Right atrium auricular region (tissue), 2 donors: ENCODE data around the gene SLC9C2. TPM values are rescaled to one million over a fixed set of nuclear protein-coding genes. Genes with fewer than 3 reads are reported as not detected.
A peak's percentile ranks its signal among the peaks of the same experiment; 100 is the strongest.

Experiments
- DNase-seq: peaks from one replicate; pipeline ENCODE4 v3.0.0-alpha.2; 2019; ENCODE audit warnings: low spot score
- H3K27ac ChIP-seq, 2 donors: fragments of 200-600 bp; sonication (generic); 1 replicate in 1 of 2; 2 replicates in 1 of 2; pipeline ENCODE4 v1.5.1; 2016 to 2019
- H3K27me3 ChIP-seq, 2 donors: fragments of 200-600 bp; sonication (generic); one replicate each; pipeline versions ENCODE4 v1.5.1 to v1.6.0; 2017 to 2019
- H3K36me3 ChIP-seq: fragments of 200-600 bp; sonication (generic); one replicate; pipeline ENCODE4 v1.5.1; 2016
- H3K4me1 ChIP-seq, 2 donors: fragments of 200-600 bp; sonication (generic); one replicate each; pipeline versions ENCODE4 v1.5.1 to v1.6.0; 2017 to 2019
- H3K4me3 ChIP-seq, 2 donors: fragments of 200-600 bp; sonication (generic); 1 replicate in 1 of 2; 2 replicates in 1 of 2; pipeline ENCODE4 v1.5.1; 2017 to 2019; ENCODE audit warnings: mild to moderate bottlenecking in 1 of 2, moderate library complexity in 1 of 2
- H3K9me3 ChIP-seq, 2 donors: fragments of 200-600 bp; sonication (generic); one replicate each; pipeline ENCODE4 v1.5.1; 2019
- CTCF ChIP-seq, 2 donors: fragments of 200-600 bp; sonication (generic); IDR thresholded peaks; one replicate each; pipeline ENCODE4 v1.5.1; 2019; ENCODE audit warnings: antibody characterized with exemption in 2 of 2
- total RNA-seq, 2 donors: library from RNA; depleted of rRNA; stranded (reverse); fragments of >200 nt; gene quantifications; one replicate each; pipeline ENCODE4 v1.1.0, GENCODE V29; 2016

The SLC9C2 gene
- total RNA-seq, 2 donors from 2014 or later: 0.24 TPM; not detected in 1

GRCh38 chr1:173482683-173483082 lies 120.2 kb downstream of the SLC9C2 start:
- no peak for DNase-seq
- TF ChIP-seq CTCF (IDR thresholded peaks at IDR 0.05): no peak
- H3K4me3 ChIP-seq: no peak overlapping the region
- no peaks in the 10 kb centered on the region for H3K9me3 ChIP-seq
- no peak overlapping the region for H3K27ac ChIP-seq
- peaks cover 0 to 40% of the 10 kb centered on the region in 2 donors for H3K4me1 ChIP-seq
- H3K36me3 ChIP-seq: peaks cover 81% of the 10 kb centered on the region
- no peaks in the 10 kb centered on the region for H3K27me3 ChIP-seq

GRCh38 chr1:173481195-173481772 lies 121.6 kb downstream of the SLC9C2 start:
- Histone ChIP-seq H3K27ac (peak overlapping the region in 1 of 2 donors; percentile 43), H3K4me3 (no peak overlapping the region), H3K9me3 (no peaks in the 10 kb centered on the region), H3K4me1 (peaks cover 0 to 40% of the 10 kb centered on the region in 2 donors), H3K36me3 (peaks cover 67% of the 10 kb centered on the region), H3K27me3 (no peaks in the 10 kb centered on the region)
- no peak for TF ChIP-seq CTCF (IDR thresholded peaks at IDR 0.05)
- no peak for DNase-seq

GRCh38 chr1:173479649-173480048 lies 123.2 kb downstream of the SLC9C2 start:
- H3K4me3 ChIP-seq: peak overlapping the region; percentile 82 to 91
- H3K36me3 ChIP-seq: peaks cover 51% of the 10 kb centered on the region
- peaks cover 0 to 57% of the 10 kb centered on the region in 2 donors for H3K4me1 ChIP-seq
- H3K27me3 ChIP-seq: no peaks in the 10 kb centered on the region
- H3K27ac ChIP-seq: peak overlapping the region; percentile 99 to 100
- H3K9me3 ChIP-seq: no peaks in the 10 kb centered on the region
- DNase-seq: no peak
- no peak for TF ChIP-seq CTCF (IDR thresholded peaks at IDR 0.05)

- DNase-seq: peak; percentile 84
- no peak for TF ChIP-seq CTCF (IDR thresholded peaks at IDR 0.05)
- peaks cover 36% of the 10 kb centered on the region for H3K36me3 ChIP-seq
- H3K27me3 ChIP-seq: no peaks in the 10 kb centered on the region
- H3K4me1 ChIP-seq: peaks cover 0 to 69% of the 10 kb centered on the region in 2 donors
- no peaks in the 10 kb centered on the region for H3K9me3 ChIP-seq
- peak overlapping the region; percentile 82 to 91 for H3K4me3 ChIP-seq
- peak overlapping the region; percentile 99 to 100 for H3K27ac ChIP-seq
Observed at GRCh38 chr1:173478094-173478674, 124.7 kb downstream of the SLC9C2 start.

GRCh38 chr1:173477286-173478093 lies 125.4 kb downstream of the SLC9C2 start, which contains the start of gene PRDX6:
Gene PRDX6, plus strand, starts transcription at chr1:173477335. Its CDS starts 63 bp downstream, at chr1:173477398.
- peaks cover 0 to 69% of the 10 kb centered on the region in 2 donors for H3K4me1 ChIP-seq
- peak within 1 kb of the TSS; percentile 82 to 91 for H3K4me3 ChIP-seq
- no peaks in the 10 kb centered on the region for H3K9me3 ChIP-seq
- peak; percentile 87 for DNase-seq
- peak within 1 kb of the TSS; percentile 99 to 100 for H3K27ac ChIP-seq
- peaks cover 29% of the 10 kb centered on the region for H3K36me3 ChIP-seq
- H3K27me3 ChIP-seq: no peaks in the 10 kb centered on the region
- no peak for TF ChIP-seq CTCF (IDR thresholded peaks at IDR 0.05)
